Liver (tissue), 6 donors: ENCODE measurements around the gene ARMH3. TPM values are rescaled to one million over a fixed set of nuclear protein-coding genes. Genes with fewer than 3 reads are reported as not detected.

Experiments
- FOXA1 ChIP-seq: IDR thresholded peaks from 2 replicates; pipeline ENCODE4 v1.6.1; 2016; ENCODE audit warnings: antibody characterized with exemption
- RXRA ChIP-seq, 2 donors: IDR thresholded peaks; 2 replicates each; pipeline ENCODE4 v1.6.1; 2017 to 2018; ENCODE audit warnings: antibody characterized with exemption in 2 of 2, mild to moderate bottlenecking in 1 of 2
- ZBTB33 ChIP-seq: IDR thresholded peaks from 2 replicates; pipeline ENCODE4 v1.6.1; 2016; ENCODE audit warnings: antibody characterized with exemption
- polyA plus RNA-seq, 2 donors: library from polyadenylated mRNA; stranded (reverse) in 1 of 2; unstranded in 1 of 2; fragments of 200-250 nt in 1 of 2; fragments of >200 nt in 1 of 2; fragmentation: Nextera tagmentation in 1 of 2; extraction: Ambion mirVana in 1 of 2; gene quantifications; one replicate each; pipeline versions ENCODE4 v1.2.1 to v1.2.3, GENCODE V29; 2013 to 2015
- small RNA-seq: library from RNA; depleted of rRNA; stranded (forward); fragments of <200 nt; gene quantifications from one replicate; pipeline ENCODE3, GENCODE V24; 2014
- total RNA-seq, 2 donors: library from RNA; depleted of rRNA; stranded (reverse); fragments of >200 nt; gene quantifications; one replicate each; pipeline ENCODE4 v1.2.3, GENCODE V29; 2014
- donor health status: healthy.
- donor health status: healthy.
- donor health status: healthy.

Gene ARMH3
- total and polyA plus RNA-seq, 4 donors, result 5.3 to 14.9 (median 9.2) TPM

- no peak for TF ChIP-seq FOXA1
- no peak for TF ChIP-seq RXRA (IDR thresholded peaks at IDR 0.05)
- TF ChIP-seq ZBTB33, result no peak
These were observed 258.4 kb downstream of the ARMH3 start (continued) for GRCh38 chr10:101797403-101798059.

Small RNAs within 50 kb of the gene (small RNA-seq; reads per million reads assigned to genes)
- gene AL500527.1, result not detected
- not detected for gene AL500527.2
- gene RF00017, result not detected
- gene RF00019, result not detected

Other genes with a start within 250 kb of the ARMH3 start
- 10 to 100 TPM; 60.5 to 64.3 TPM for gene OGA, start 237.7 kb downstream of the ARMH3 start, total RNA-seq
- gene OGA, start 237.7 kb downstream of the ARMH3 start, polyA plus RNA-seq, result 10 to 100 TPM; 18.0 to 22.2 TPM
- 1 to 10 TPM in 1 of 2 donors, under 1 TPM in 1; 0.98 to 2.0 TPM for gene KCNIP2, start 212.4 kb downstream of the ARMH3 start, total RNA-seq
- under 1 TPM; 0.18 to 0.46 TPM for gene KCNIP2, start 212.4 kb downstream of the ARMH3 start, polyA plus RNA-seq
- 10 to 100 TPM; 11.8 to 13.7 TPM for gene HPS6, start 9.2 kb upstream of the ARMH3 start, total RNA-seq
- gene HPS6, start 9.2 kb upstream of the ARMH3 start, polyA plus RNA-seq, result 1 to 10 TPM; 2.5 to 8.2 TPM
- gene LDB1, start 64.2 kb upstream of the ARMH3 start, total RNA-seq, result 10 to 100 TPM; 11.9 to 51.9 TPM
- 1 to 10 TPM; 2.4 to 8.6 TPM for gene LDB1, start 64.2 kb upstream of the ARMH3 start, polyA plus RNA-seq
- gene PPRC1, start 76.9 kb upstream of the ARMH3 start, total RNA-seq, result 1 to 10 TPM; 7.5 to 9.9 TPM
- gene PPRC1, start 76.9 kb upstream of the ARMH3 start, polyA plus RNA-seq, result 10 to 100 TPM in 1 of 2 donors, 1 to 10 TPM in 1; 4.9 to 10.1 TPM
- 10 to 100 TPM; 16.9 to 23.8 TPM for gene NOLC1, start 96.2 kb upstream of the ARMH3 start, total RNA-seq
- 10 to 100 TPM; 11.6 to 26.3 TPM for gene NOLC1, start 96.2 kb upstream of the ARMH3 start, polyA plus RNA-seq
- under 1 TPM in 1 of 2 donors, not detected in 1; 0.42 TPM for gene ELOVL3, start 170.1 kb upstream of the ARMH3 start, total RNA-seq
- gene ELOVL3, start 170.1 kb upstream of the ARMH3 start, polyA plus RNA-seq, result not detected
- not detected for gene PITX3, start 185.3 kb upstream of the ARMH3 start, total RNA-seq
- gene PITX3, start 185.3 kb upstream of the ARMH3 start, polyA plus RNA-seq, result not detected
- 10 to 100 TPM; 19.2 to 27.2 TPM for gene GBF1, start 189.4 kb upstream of the ARMH3 start, total RNA-seq
- 10 to 100 TPM in 1 of 2 donors, 1 to 10 TPM in 1; 6.0 to 11.2 TPM for gene GBF1, start 189.4 kb upstream of the ARMH3 start, polyA plus RNA-seq